ENCODE data around the gene SLC22A6. TPM values are rescaled to one million over a fixed set of nuclear protein-coding genes. Genes with fewer than 3 reads are reported as not detected.

SLC22A6 gene
- total RNA-seq, 4 donors from 2014 or later: not detected

- Histone ChIP-seq H3K4me3 (replicated peaks in 1 of 3) (no peak overlapping the region), H3K4me1 (no peaks in the 10 kb centered on the region), H3K36me3 (no peaks in the 10 kb centered on the region), H3K27me3 (no peaks in the 10 kb centered on the region), H3K9me3 (no peaks in the 10 kb centered on the region), H3K27ac (no peak overlapping the region)
- no peak for DNase-seq
- intact Hi-C loops (cut with DNase I): no loop called here
- TF ChIP-seq, protein P1, sequence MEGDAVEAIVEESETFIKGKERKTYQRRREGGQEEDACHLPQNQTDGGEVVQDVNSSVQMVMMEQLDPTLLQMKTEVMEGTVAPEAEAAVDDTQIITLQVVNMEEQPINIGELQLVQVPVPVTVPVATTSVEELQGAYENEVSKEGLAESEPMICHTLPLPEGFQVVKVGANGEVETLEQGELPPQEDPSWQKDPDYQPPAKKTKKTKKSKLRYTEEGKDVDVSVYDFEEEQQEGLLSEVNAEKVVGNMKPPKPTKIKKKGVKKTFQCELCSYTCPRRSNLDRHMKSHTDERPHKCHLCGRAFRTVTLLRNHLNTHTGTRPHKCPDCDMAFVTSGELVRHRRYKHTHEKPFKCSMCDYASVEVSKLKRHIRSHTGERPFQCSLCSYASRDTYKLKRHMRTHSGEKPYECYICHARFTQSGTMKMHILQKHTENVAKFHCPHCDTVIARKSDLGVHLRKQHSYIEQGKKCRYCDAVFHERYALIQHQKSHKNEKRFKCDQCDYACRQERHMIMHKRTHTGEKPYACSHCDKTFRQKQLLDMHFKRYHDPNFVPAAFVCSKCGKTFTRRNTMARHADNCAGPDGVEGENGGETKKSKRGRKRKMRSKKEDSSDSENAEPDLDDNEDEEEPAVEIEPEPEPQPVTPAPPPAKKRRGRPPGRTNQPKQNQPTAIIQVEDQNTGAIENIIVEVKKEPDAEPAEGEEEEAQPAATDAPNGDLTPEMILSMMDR (IDR thresholded peaks at IDR 0.05): no peak
- TF ChIP-seq POLR2A (IDR thresholded peaks at IDR 0.05): no peak
- WGBS, 2 donors: 92 to 95% methylated on average over 11 to 12 of the region's 13 CpGs
These were observed 29.8 kb upstream of the SLC22A6 start for GRCh38 chr11:63014408-63015055.

GRCh38 chr11:63012839-63013238, 28.1 kb upstream of the SLC22A6 start:
- H3K27ac ChIP-seq: no peak overlapping the region
- TF ChIP-seq, protein P1 (IDR thresholded peaks at IDR 0.05): no peak
- TF ChIP-seq POLR2A (IDR thresholded peaks at IDR 0.05): no peak
- intact Hi-C loops (cut with DNase I): no loop called here
- no peak for DNase-seq
- H3K27me3 ChIP-seq: no peaks in the 10 kb centered on the region
- no peaks in the 10 kb centered on the region for H3K4me1 ChIP-seq
- no peak overlapping the region for H3K4me3 ChIP-seq (replicated peaks in 1 of 3)
- 88 to 95% methylated on average over 1 of the region's 1 CpG for WGBS, 2 donors
- no peaks in the 10 kb centered on the region for H3K36me3 ChIP-seq
- no peaks in the 10 kb centered on the region for H3K9me3 ChIP-seq

DNA sequence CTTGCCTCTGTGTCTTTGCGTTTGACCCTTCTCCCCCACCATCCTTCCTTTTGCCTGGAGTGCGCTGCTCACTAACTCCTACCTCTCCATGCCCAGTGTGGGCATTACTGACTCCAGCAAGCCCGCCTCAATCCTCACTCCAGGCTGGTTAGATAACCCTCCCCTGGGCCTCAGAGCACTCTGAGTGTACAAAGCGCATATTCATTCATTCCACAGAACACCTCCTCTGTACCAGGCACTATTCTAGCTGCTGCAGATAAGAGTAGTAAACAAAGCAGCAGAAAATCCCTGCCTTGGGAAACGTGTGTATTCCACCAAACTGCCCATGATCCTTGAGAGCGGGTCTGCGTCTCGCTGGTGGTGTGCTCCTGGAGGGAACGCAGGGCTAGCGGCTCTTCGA, 27.7 kb upstream of the SLC22A6 start:
- intact Hi-C loops (cut with DNase I): no loop called here
- no peaks in the 10 kb centered on the region for H3K9me3 ChIP-seq
- 85 to 87% methylated on average over 11 of the region's 11 CpGs for WGBS, 2 donors

DNA sequence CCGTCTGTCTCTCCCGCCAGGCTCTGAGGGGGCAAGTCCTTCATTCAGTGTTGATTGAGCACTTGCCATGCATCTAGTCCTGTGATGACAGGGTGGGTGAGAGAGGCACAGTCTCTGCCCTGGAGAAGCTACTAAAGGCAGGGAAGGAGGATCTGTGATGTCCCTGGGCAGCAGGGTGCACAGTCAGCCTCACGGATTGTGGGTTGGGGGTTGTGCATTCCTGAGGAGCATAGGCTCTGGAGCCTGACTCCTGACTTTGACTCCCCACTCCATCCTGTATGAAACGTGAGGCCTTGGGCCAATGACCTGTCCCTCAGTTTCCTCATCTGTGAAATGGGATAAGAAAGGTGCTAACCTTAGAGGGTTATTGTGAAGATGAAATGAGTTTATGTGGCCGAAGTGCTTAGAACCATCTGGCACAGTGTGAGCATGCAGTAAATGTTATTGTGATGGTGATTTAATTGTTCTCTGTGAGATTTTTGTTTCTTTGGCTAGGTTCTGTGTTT, 26.2 kb upstream of the SLC22A6 start:
- H3K27me3 ChIP-seq: no peaks in the 10 kb centered on the region
- WGBS, 2 donors: 79 to 84% methylated on average over 5 of the region's 5 CpGs
- no peak overlapping the region for H3K4me3 ChIP-seq (replicated peaks in 1 of 3)
- intact Hi-C loops (cut with DNase I): no loop called here
- no peak overlapping the region for H3K27ac ChIP-seq
- DNase-seq: no peak
- H3K9me3 ChIP-seq: no peaks in the 10 kb centered on the region
- no peaks in the 10 kb centered on the region for H3K4me1 ChIP-seq
- H3K36me3 ChIP-seq: no peaks in the 10 kb centered on the region
- TF ChIP-seq, protein P1 (IDR thresholded peaks at IDR 0.05): no peak
- TF ChIP-seq POLR2A (IDR thresholded peaks at IDR 0.05): no peak

More for the DNA sequence above, 27.7 kb upstream of the SLC22A6 start:
- TF ChIP-seq, protein P1 (IDR thresholded peaks at IDR 0.05): no peak
- no peak for TF ChIP-seq POLR2A (IDR thresholded peaks at IDR 0.05)
- H3K4me3 ChIP-seq (replicated peaks in 1 of 3): no peak overlapping the region
- no peaks in the 10 kb centered on the region for H3K27me3 ChIP-seq
- H3K4me1 ChIP-seq: no peaks in the 10 kb centered on the region
- no peak for DNase-seq
- no peak overlapping the region for H3K27ac ChIP-seq
- no peaks in the 10 kb centered on the region for H3K36me3 ChIP-seq

- Histone ChIP-seq H3K4me1 (no peaks in the 10 kb centered on the region), H3K27ac (no peak overlapping the region), H3K9me3 (no peaks in the 10 kb centered on the region), H3K36me3 (no peaks in the 10 kb centered on the region), H3K27me3 (no peaks in the 10 kb centered on the region), H3K4me3 (replicated peaks in 1 of 3) (no peak overlapping the region)
- WGBS, 2 donors: 86 to 93% methylated on average over 5 of the region's 5 CpGs
- DNase-seq: no peak
- TF ChIP-seq, protein P1 (IDR thresholded peaks at IDR 0.05): no peak
- no peak for TF ChIP-seq POLR2A (IDR thresholded peaks at IDR 0.05)
- intact Hi-C loops (cut with DNase I): no loop called here
These were observed 23.2 kb upstream of the SLC22A6 start for GRCh38 chr11:63007920-63008319.
